ENCODE results near the gene ZFAND3.

DNA sequence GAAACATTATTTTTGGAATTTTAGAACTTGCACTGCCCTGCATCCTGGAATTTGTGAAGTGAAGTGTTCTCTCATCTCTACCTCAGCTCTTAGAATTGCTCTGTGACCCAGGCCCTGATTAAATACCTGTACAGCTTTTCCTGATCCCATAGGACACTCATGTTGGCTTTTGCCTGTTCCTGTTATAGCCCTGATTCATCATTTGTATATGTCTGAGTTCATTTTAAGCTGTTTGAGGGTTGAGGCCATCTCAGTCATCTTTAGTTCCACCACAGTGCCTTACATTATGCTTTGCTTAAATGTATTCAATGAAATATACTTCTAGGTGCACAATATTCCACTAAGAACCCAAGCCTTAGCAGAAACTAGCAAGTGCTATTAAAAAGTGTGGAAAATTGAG is 26.4 kb downstream of the ZFAND3 start:
- TF ChIP-seq, protein P1, sequence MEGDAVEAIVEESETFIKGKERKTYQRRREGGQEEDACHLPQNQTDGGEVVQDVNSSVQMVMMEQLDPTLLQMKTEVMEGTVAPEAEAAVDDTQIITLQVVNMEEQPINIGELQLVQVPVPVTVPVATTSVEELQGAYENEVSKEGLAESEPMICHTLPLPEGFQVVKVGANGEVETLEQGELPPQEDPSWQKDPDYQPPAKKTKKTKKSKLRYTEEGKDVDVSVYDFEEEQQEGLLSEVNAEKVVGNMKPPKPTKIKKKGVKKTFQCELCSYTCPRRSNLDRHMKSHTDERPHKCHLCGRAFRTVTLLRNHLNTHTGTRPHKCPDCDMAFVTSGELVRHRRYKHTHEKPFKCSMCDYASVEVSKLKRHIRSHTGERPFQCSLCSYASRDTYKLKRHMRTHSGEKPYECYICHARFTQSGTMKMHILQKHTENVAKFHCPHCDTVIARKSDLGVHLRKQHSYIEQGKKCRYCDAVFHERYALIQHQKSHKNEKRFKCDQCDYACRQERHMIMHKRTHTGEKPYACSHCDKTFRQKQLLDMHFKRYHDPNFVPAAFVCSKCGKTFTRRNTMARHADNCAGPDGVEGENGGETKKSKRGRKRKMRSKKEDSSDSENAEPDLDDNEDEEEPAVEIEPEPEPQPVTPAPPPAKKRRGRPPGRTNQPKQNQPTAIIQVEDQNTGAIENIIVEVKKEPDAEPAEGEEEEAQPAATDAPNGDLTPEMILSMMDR (IDR thresholded peaks at IDR 0.05) = no peak
- no peak for TF ChIP-seq ZFX (IDR thresholded peaks at IDR 0.05; ENCODE audit: borderline replicate concordance)
